Fibroblast of pulmonary artery (primary cell): ENCODE results near the gene DNAH3.
"Not testable (repeated sequence)": the region's sequence is repeated elsewhere in the genome, so short reads cannot be mapped to it uniquely, and the experiment has no call there.

ENCODE experiments used
- DNase-seq: peaks from one replicate; pipeline ENCODE4 v3.0.0-alpha.2; 2010; ENCODE audit warnings: low read depth
- H3K4me3 ChIP-seq: replicated peaks from 2 replicates; pipeline ENCODE4 v1.5.1; 2011; ENCODE audit warnings: low read depth, mild to moderate bottlenecking, control low read depth, low read length, moderate library complexity
- TF ChIP-seq, protein P1 (sequence below): IDR thresholded peaks from 2 replicates; pipeline ENCODE4 v1.5.1; 2011; ENCODE audit warnings: mild to moderate bottlenecking, control low read depth, low read length, inconsistent platforms; ENCODE audit errors: missing control alignments

DNAH3 gene

GRCh38 chr16:21064203-21064602 is 86.4 kb downstream of the DNAH3 start:
- TF ChIP-seq, protein P1, sequence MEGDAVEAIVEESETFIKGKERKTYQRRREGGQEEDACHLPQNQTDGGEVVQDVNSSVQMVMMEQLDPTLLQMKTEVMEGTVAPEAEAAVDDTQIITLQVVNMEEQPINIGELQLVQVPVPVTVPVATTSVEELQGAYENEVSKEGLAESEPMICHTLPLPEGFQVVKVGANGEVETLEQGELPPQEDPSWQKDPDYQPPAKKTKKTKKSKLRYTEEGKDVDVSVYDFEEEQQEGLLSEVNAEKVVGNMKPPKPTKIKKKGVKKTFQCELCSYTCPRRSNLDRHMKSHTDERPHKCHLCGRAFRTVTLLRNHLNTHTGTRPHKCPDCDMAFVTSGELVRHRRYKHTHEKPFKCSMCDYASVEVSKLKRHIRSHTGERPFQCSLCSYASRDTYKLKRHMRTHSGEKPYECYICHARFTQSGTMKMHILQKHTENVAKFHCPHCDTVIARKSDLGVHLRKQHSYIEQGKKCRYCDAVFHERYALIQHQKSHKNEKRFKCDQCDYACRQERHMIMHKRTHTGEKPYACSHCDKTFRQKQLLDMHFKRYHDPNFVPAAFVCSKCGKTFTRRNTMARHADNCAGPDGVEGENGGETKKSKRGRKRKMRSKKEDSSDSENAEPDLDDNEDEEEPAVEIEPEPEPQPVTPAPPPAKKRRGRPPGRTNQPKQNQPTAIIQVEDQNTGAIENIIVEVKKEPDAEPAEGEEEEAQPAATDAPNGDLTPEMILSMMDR: no peak
- no peak overlapping the region for H3K4me3 ChIP-seq
- no peak for DNase-seq

DNA sequence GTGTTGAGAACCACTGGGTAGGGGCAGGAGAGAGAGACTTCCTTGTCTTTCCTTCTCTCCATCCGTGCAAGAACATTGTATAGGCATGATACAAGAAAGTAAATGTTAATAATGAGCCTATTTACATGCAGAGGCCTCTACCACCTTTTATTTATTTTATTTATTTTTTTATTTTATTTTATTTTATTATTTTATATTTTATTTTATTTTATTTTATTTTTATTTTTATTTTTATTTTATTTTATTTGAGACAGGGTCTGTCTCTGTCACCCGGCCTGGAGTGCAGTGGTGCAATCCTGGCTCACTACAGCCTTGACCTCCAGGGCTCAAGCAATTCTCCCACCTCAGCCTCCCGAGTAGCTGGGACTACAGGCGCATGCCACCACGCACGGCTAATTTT is 87.3 kb downstream of the DNAH3 start:
- not testable (repeated sequence) for H3K4me3 ChIP-seq, DNase-seq

DNA sequence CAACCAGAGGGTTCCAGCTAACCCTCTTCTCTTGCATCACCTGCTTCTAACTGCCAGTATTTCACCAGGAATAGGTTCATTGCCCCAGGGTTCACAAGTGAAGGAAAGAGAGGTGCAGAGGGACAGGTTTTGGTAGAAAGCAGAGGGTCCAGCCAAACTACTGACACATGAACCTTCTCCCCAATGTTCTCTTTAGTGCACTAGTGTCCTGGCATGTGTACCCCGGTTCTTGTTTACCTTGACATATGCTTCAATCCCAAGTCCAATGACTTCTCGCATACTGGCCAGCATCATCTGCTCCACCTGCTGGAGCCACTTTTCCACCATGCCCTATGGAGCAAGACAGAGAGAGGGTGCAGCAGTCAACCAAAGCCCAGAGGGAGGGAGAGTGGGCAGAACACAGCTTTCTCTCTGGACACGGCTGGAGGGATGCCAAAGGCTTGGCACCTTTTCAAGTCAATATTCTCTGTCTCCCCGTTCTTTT is 90.6 kb downstream of the DNAH3 start:
- TF ChIP-seq, protein P1: no peak

DNA sequence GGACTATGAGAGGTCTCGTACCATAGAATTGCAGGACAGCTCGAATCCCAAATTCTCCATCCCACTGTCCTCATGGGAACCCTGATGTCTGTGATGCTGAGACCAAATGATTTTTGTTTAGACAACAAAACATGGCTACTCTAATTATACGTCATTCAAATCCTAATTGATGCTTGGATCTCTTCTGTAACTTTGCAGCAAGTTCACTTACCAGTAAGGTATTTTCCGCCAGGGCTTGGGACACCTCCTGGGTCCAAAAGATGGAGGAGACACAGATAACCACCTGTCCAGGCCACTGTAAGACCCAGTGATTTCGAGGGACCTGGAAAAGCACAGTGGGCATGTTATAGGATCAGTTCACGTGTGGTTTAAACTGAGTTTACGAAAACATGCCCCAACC is 92.8 kb downstream of the DNAH3 start:
- no peak for DNase-seq
- no peak overlapping the region for H3K4me3 ChIP-seq
- TF ChIP-seq, protein P1: no peak

More for the DNA sequence above, 90.6 kb downstream of the DNAH3 start:
- DNase-seq: no peak
- H3K4me3 ChIP-seq: no peak overlapping the region

DNA sequence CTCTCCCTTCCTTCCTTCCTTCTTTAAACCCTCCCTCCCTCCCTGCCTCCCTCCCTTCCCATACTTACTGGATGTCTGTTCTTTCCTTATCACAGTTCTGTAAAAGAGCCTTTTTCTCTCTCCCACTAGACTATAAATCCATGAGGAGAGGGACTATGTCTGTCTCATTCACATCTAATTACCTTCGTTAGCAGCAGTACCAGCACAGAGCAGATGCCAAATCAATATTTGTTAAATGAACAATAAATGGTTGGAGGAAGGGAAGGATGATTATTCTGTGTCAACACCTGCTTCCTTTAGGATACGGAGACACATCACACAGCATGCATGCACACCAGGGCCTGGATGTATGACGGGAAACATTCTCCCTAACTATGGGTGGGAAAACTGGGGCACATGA is 94.2 kb downstream of the DNAH3 start:
- no peak for DNase-seq
- TF ChIP-seq, protein P1: no peak
- H3K4me3 ChIP-seq: no peak overlapping the region

- H3K4me3 ChIP-seq, DNase-seq: not testable (repeated sequence)
Measured at GRCh38 chr16:21055738-21056137, 94.9 kb downstream of the DNAH3 start.

GRCh38 chr16:21053590-21053989 is 97.1 kb downstream of the DNAH3 start:
- H3K4me3 ChIP-seq: no peak overlapping the region
- DNase-seq: no peak
- TF ChIP-seq, protein P1: no peak

DNA sequence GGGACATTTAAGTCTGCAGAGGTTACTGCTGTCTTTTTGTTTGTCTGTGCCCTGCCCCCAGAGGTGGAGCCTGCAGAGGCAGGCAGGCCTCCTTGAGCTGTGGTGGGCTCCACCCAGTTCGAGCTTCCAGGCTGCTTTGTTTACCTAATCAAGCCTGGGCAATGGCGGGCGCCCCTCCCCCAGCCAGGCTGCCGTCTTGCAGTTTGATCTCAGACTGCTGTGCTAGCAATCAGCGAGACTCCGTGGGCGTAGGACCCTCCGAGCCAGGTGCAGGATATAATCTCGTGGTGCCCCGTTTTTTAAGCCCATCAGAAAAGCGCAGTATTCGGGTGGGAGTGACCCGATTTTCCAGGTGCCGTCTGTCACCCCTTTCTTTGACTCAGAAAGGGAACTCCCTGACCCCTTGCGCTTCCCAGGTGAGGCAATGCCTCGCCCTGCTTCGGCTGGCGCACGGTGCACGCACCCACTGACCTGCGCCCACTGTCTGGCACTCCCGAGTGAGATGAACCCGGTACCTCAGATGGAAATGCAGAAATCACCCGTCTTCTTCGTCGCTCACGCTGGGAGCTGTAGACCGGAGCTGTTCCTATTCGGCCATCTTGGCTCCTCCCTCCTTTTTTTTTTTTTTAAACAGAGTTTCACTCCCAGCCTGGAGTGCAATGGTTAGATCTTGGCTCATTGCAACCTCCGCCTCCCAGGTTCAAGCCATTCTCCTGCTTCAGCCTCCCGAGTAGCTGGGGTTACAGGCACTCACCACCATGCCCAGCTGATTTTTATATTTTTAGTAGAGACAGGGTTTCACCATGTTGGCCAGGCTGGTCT is 102.3 kb downstream of the DNAH3 start:
- not testable (repeated sequence) for H3K4me3 ChIP-seq, DNase-seq
